GM10266 (cell line): ENCODE results near the gene ZNF92.
"Not testable (repeated sequence)": the region's sequence is repeated elsewhere in the genome, so short reads cannot be mapped to it uniquely, and the experiment has no call there.

ENCODE experiments used
- DNase-seq: peaks from one replicate; pipeline ENCODE4 v3.0.0; 2012; ENCODE audit errors: extremely low spot score
- TF ChIP-seq, protein P1 (sequence below): IDR thresholded peaks from 2 replicates; pipeline ENCODE4 v1.5.1; 2012; ENCODE audit warnings: mild to moderate bottlenecking, low read depth; ENCODE audit not compliant: control insufficient read depth, insufficient read depth; ENCODE audit errors: missing control alignments

ZNF92 gene

GRCh38 chr7:65397730-65398142 is 24.1 kb downstream of the ZNF92 start:
- TF ChIP-seq, protein P1, sequence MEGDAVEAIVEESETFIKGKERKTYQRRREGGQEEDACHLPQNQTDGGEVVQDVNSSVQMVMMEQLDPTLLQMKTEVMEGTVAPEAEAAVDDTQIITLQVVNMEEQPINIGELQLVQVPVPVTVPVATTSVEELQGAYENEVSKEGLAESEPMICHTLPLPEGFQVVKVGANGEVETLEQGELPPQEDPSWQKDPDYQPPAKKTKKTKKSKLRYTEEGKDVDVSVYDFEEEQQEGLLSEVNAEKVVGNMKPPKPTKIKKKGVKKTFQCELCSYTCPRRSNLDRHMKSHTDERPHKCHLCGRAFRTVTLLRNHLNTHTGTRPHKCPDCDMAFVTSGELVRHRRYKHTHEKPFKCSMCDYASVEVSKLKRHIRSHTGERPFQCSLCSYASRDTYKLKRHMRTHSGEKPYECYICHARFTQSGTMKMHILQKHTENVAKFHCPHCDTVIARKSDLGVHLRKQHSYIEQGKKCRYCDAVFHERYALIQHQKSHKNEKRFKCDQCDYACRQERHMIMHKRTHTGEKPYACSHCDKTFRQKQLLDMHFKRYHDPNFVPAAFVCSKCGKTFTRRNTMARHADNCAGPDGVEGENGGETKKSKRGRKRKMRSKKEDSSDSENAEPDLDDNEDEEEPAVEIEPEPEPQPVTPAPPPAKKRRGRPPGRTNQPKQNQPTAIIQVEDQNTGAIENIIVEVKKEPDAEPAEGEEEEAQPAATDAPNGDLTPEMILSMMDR = no peak
- no peak for DNase-seq

- DNase-seq = not testable (repeated sequence)
Observed at GRCh38 chr7:65398671-65399070, 25.0 kb downstream of the ZNF92 start.

DNA sequence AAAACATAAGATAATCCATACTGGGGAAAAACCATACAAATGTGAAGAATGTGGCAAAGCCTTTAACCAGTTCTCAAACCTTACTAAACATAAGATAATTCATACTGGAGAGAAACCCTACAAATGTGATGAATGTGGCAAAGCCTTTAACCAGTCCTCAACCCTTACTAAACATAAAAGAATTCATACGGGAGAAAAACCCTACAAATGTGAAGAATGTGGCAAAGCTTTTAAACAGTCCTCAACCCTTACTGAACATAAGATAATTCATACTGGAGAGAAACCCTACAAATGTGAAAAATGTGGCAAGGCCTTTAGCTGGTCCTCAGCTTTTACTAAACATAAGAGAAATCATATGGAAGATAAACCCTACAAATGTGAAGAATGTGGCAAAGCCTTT is 25.4 kb downstream of the ZNF92 start:
- not testable (repeated sequence) for DNase-seq

- no peak for DNase-seq
- TF ChIP-seq, protein P1 = no peak
Observed at GRCh38 chr7:65404020-65404419, 30.4 kb downstream of the ZNF92 start.

- DNase-seq = not testable (repeated sequence)
Observed at GRCh38 chr7:65406706-65407105, 33.1 kb downstream of the ZNF92 start.

- TF ChIP-seq, protein P1 = no peak
- no peak for DNase-seq
Observed at GRCh38 chr7:65409363-65409762, 35.7 kb downstream of the ZNF92 start.

DNA sequence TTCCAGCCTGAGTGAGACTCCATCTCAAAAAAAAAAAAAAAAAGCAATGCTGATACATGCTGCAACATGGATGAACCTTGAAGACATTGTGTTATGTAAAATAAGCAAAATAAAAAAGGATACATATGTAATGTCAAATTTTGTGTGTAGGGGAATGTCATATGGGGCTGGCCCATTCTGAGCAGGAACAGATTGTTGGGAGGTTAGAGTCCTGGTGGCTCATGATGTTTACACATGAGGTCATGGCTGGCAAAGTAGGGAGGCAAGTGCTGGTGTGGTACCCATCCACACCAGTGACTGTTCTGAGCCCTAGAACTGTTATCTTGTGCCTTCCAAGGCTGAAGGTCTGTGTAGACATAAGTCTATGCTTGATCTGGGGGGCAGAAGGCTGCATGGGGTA is 37.6 kb downstream of the ZNF92 start:
- TF ChIP-seq, protein P1 = no peak
- DNase-seq = no peak

DNA sequence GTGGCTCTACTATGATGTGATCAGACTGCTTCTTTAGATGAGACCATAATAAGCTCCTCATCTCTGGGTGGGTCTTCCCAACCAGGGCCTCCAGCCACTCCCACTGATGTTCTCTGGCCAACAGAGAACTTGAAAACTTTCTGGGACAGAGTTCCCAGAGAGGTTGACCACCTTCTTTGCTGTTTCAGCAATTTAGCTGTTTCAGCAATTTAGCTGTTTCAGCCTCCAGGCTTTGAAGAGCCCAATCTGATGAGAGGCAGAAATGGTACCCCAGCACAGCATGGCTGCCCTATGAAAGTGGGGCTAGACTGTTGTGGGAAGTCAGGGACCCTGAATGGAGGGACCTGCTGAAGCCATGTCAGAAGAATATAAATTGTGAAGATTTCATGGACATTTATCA is 49.0 kb downstream of the ZNF92 start:
- no peak for DNase-seq
- TF ChIP-seq, protein P1 = no peak

DNA sequence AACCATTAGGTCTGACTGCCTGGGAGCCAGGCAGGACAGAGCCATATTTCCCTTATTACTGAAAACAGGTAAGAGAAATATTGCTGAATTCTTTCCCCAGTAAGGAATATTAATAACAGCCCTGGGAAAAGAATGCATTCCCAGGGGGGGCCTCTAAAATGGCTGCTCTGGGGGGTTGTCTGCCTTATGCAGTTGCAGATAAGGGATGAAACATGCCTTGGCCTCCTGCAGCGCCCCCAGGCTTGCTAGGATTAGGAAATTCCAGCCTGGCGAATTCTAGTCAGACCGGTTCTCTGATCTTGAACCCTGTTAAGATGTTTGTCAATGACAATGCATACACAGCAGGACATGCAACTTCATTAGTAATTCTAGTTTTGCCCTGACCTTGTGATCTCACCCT is 49.6 kb downstream of the ZNF92 start:
- not testable (repeated sequence) for DNase-seq
